GM21528 (cell line): Measurements from ENCODE around the gene FBXL7.

Experiments used
- ATAC-seq: cut with Tn5 transposase; IDR thresholded peaks from one replicate; pipeline ENCODE4 v1.9.1; 2021; ENCODE audit warnings: mild to moderate bottlenecking, moderate library complexity; ENCODE audit not compliant: unreplicated experiment, low FRiP score

Gene FBXL7

GRCh38 chr5:15645381-15646160 lies 145.6 kb downstream of the FBXL7 start:
- ATAC-seq: no peak

- ATAC-seq: no peak
These were observed 146.4 kb downstream of the FBXL7 start for GRCh38 chr5:15646371-15646770.

GRCh38 chr5:15647251-15647650 lies 147.3 kb downstream of the FBXL7 start:
- no peak for ATAC-seq

GRCh38 chr5:15650266-15650665 lies 150.3 kb downstream of the FBXL7 start:
- no peak for ATAC-seq

- no peak for ATAC-seq
These were observed 154.8 kb downstream of the FBXL7 start for GRCh38 chr5:15654779-15655178.

- ATAC-seq: no peak
These were observed 155.7 kb downstream of the FBXL7 start for GRCh38 chr5:15655683-15656082.

GRCh38 chr5:15664961-15665360 lies 165.0 kb downstream of the FBXL7 start:
- ATAC-seq: no peak

- no peak for ATAC-seq
These were observed 169.8 kb downstream of the FBXL7 start for GRCh38 chr5:15669826-15670225.

- ATAC-seq: no peak
These were observed 174.7 kb downstream of the FBXL7 start for GRCh38 chr5:15674716-15675115.

- no peak for ATAC-seq
These were observed 176.6 kb downstream of the FBXL7 start for GRCh38 chr5:15676591-15676990.

GRCh38 chr5:15679161-15679560 lies 179.2 kb downstream of the FBXL7 start:
- no peak for ATAC-seq

GRCh38 chr5:15680455-15680854 lies 180.5 kb downstream of the FBXL7 start:
- no peak for ATAC-seq

- no peak for ATAC-seq
These were observed 182.1 kb downstream of the FBXL7 start for GRCh38 chr5:15682122-15682521.

GRCh38 chr5:15682566-15682965 lies 182.6 kb downstream of the FBXL7 start:
- no peak for ATAC-seq

GRCh38 chr5:15683332-15683731 lies 183.4 kb downstream of the FBXL7 start:
- no peak for ATAC-seq

- ATAC-seq: no peak
These were observed 187.4 kb downstream of the FBXL7 start for GRCh38 chr5:15687401-15687800.

GRCh38 chr5:15689836-15690235 lies 189.9 kb downstream of the FBXL7 start:
- ATAC-seq: no peak

- no peak for ATAC-seq
These were observed 190.6 kb downstream of the FBXL7 start for GRCh38 chr5:15690611-15691010.

- ATAC-seq: no peak
These were observed 191.5 kb downstream of the FBXL7 start for GRCh38 chr5:15691521-15691920.

GRCh38 chr5:15692706-15693381 lies 192.9 kb downstream of the FBXL7 start:
- no peak for ATAC-seq

- ATAC-seq: no peak
These were observed 193.4 kb downstream of the FBXL7 start for GRCh38 chr5:15693382-15693728.

GRCh38 chr5:15693933-15694332 lies 194.0 kb downstream of the FBXL7 start:
- ATAC-seq: no peak
